Prostate gland (tissue), 2 donors: ENCODE measurements around the gene PP2D1.

Experiments
- CTCF ChIP-seq, 4 experiments: fragments of 200-600 bp in 2 of 4; fragments of 450-650 bp in 2 of 4; sonication (generic) in 2 of 4; IDR thresholded peaks; 1 replicate in 3 of 4; 2 replicates in 1 of 4; pipeline ENCODE4 v1.5.1; 2016 to 2019; ENCODE audit warnings: antibody characterized with exemption in 4 of 4, mild to moderate bottlenecking in 2 of 4, moderate library complexity in 2 of 4
- POLR2A ChIP-seq: fragments of 450-650 bp; IDR thresholded peaks from one replicate; pipeline ENCODE4 v1.6.1; 2016; ENCODE audit warnings: antibody characterized with exemption, mild to moderate bottlenecking
- POLR2AphosphoS5 ChIP-seq: sonication (generic); formaldehyde crosslinking; IDR thresholded peaks from one replicate; pipeline ENCODE4 v1.6.1; 2017; ENCODE audit warnings: antibody characterized with exemption

GRCh38 chr3:20041197-20041780 is 29.2 kb upstream of the PP2D1 start:
- TF ChIP-seq CTCF (IDR thresholded peaks at IDR 0.05) (no peak), POLR2A (peak; percentile 35), POLR2AphosphoS5 (peak; percentile 63)
